ENCODE results near the gene UTP15.

Gene UTP15

GRCh38 chr5:73525606-73526203 lies 39.8 kb upstream of the UTP15 start:
- no peaks in the 10 kb centered on the region for H3K4me1 ChIP-seq (ENCODE audit: control insufficient read depth in 1 of 2, insufficient read depth in 1 of 2, low read depth in 1 of 2, low read length in 1 of 2)
- H3K27me3 ChIP-seq, result peaks cover 25% of the 10 kb centered on the region
- no peaks in the 10 kb centered on the region for H3K36me3 ChIP-seq

GRCh38 chr5:73528248-73528647 lies 37.3 kb upstream of the UTP15 start:
- H3K4me1 ChIP-seq (ENCODE audit: control insufficient read depth in 1 of 2, insufficient read depth in 1 of 2, low read depth in 1 of 2, low read length in 1 of 2), result no peaks in the 10 kb centered on the region
- no peak overlapping the region for H3K4me3 ChIP-seq (ENCODE audit: low read depth in 1 of 2, low read length in 1 of 2)
- TF ChIP-seq CTCF (IDR thresholded peaks at IDR 0.05), result no peak
- H3K27me3 ChIP-seq, result peaks cover 47% of the 10 kb centered on the region
- no peaks in the 10 kb centered on the region for H3K9me3 ChIP-seq
- H3K36me3 ChIP-seq, result no peaks in the 10 kb centered on the region
- no peak overlapping the region for H3K27ac ChIP-seq

More at GRCh38 chr5:73525606-73526203, 39.8 kb upstream of the UTP15 start:
- no peak for TF ChIP-seq CTCF (IDR thresholded peaks at IDR 0.05)
- no peak overlapping the region for H3K4me3 ChIP-seq (ENCODE audit: low read depth in 1 of 2, low read length in 1 of 2)
- no peaks in the 10 kb centered on the region for H3K9me3 ChIP-seq
- no peak overlapping the region for H3K27ac ChIP-seq

- Histone ChIP-seq H3K27ac (no peak overlapping the region), H3K4me3 (ENCODE audit: low read depth in 1 of 2, low read length in 1 of 2) (no peak overlapping the region), H3K36me3 (no peaks in the 10 kb centered on the region), H3K4me1 (ENCODE audit: control insufficient read depth in 1 of 2, insufficient read depth in 1 of 2, low read depth in 1 of 2, low read length in 1 of 2) (no peaks in the 10 kb centered on the region), H3K27me3 (peaks cover 56% of the 10 kb centered on the region), H3K9me3 (no peaks in the 10 kb centered on the region)
- TF ChIP-seq CTCF (IDR thresholded peaks at IDR 0.05), result no peak
Measured at GRCh38 chr5:73529081-73529480, 36.5 kb upstream of the UTP15 start.

GRCh38 chr5:73531356-73531755 lies 34.2 kb upstream of the UTP15 start:
- H3K4me1 ChIP-seq (ENCODE audit: control insufficient read depth in 1 of 2, insufficient read depth in 1 of 2, low read depth in 1 of 2, low read length in 1 of 2), result no peaks in the 10 kb centered on the region
- no peak overlapping the region for H3K4me3 ChIP-seq (ENCODE audit: low read depth in 1 of 2, low read length in 1 of 2)
- no peak overlapping the region for H3K27ac ChIP-seq
- H3K9me3 ChIP-seq, result no peaks in the 10 kb centered on the region
- H3K36me3 ChIP-seq, result no peaks in the 10 kb centered on the region
- peaks cover 60% of the 10 kb centered on the region for H3K27me3 ChIP-seq
- TF ChIP-seq CTCF (IDR thresholded peaks at IDR 0.05), result no peak

- H3K27me3 ChIP-seq, result peaks cover 58% of the 10 kb centered on the region
- no peak overlapping the region for H3K27ac ChIP-seq
- no peak overlapping the region for H3K4me3 ChIP-seq (ENCODE audit: low read depth in 1 of 2, low read length in 1 of 2)
- H3K9me3 ChIP-seq, result no peaks in the 10 kb centered on the region
- H3K36me3 ChIP-seq, result no peaks in the 10 kb centered on the region
- TF ChIP-seq CTCF (IDR thresholded peaks at IDR 0.05), result no peak
- H3K4me1 ChIP-seq (ENCODE audit: control insufficient read depth in 1 of 2, insufficient read depth in 1 of 2, low read depth in 1 of 2, low read length in 1 of 2), result no peaks in the 10 kb centered on the region
Measured at GRCh38 chr5:73532195-73532594, 33.3 kb upstream of the UTP15 start.

All from neutrophil (primary cell).